Peyer's patch (tissue), 4 donors: ENCODE results near the gene FAM229A.

ENCODE experiments used
- POLR2A ChIP-seq, 2 donors: fragments of 450-650 bp; IDR thresholded peaks; one replicate each; pipeline ENCODE4 v1.5.1; 2017; ENCODE audit warnings: antibody characterized with exemption in 2 of 2, mild to moderate bottlenecking in 2 of 2, moderate library complexity in 2 of 2
- TF ChIP-seq, protein P1 (sequence below), 6 experiments: fragments of 450-650 bp in 4 of 6; fragments of 200-600 bp in 2 of 6; sonication (generic) in 1 of 6; IDR thresholded peaks; one replicate each; pipeline ENCODE4 v1.5.1; 2017 to 2019; ENCODE audit warnings: antibody characterized with exemption in 6 of 6, mild to moderate bottlenecking in 3 of 6, moderate library complexity in 1 of 6

DNA sequence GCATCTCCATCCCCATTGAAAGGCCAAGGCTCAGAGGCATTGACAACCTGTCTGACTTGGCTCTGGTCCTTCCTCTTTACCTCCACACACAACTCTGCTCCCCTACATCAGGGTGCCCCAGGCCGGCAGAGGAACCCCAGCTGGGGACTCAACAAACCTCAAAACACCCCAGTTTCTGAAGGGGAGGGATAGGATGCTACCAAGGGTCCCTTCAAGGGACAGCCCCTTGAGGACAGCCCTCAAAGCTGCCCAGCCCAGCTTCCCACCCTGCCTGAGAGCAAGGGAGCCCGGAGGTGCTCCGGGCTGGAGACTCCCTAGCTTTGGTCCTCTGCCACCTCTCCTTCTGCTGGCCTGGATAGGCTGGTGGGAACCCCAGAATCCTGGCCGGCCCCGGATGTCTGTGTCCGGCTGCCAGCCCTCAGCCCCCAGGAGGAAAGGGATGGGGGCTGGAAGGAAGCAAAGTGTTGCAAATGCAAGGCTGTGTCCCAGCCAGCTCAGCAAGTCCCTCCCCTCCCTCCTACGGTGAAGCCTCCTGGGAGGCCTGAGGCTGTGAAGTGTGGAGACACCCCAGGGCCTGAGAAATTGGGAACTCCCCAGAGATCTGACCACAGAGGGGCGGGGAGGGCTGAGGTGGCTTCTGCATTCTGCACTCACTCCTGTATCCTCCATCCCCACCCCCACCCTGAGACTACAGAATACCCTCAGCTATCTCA lies 25.2 kb downstream of the FAM229A start:
- TF ChIP-seq, protein P1, sequence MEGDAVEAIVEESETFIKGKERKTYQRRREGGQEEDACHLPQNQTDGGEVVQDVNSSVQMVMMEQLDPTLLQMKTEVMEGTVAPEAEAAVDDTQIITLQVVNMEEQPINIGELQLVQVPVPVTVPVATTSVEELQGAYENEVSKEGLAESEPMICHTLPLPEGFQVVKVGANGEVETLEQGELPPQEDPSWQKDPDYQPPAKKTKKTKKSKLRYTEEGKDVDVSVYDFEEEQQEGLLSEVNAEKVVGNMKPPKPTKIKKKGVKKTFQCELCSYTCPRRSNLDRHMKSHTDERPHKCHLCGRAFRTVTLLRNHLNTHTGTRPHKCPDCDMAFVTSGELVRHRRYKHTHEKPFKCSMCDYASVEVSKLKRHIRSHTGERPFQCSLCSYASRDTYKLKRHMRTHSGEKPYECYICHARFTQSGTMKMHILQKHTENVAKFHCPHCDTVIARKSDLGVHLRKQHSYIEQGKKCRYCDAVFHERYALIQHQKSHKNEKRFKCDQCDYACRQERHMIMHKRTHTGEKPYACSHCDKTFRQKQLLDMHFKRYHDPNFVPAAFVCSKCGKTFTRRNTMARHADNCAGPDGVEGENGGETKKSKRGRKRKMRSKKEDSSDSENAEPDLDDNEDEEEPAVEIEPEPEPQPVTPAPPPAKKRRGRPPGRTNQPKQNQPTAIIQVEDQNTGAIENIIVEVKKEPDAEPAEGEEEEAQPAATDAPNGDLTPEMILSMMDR (IDR thresholded peaks at IDR 0.05) = no peak
- no peak for TF ChIP-seq POLR2A (IDR thresholded peaks at IDR 0.05)
